GM12872 (cell line): ENCODE results near the gene COL23A1.

Experiments used
- TF ChIP-seq, protein P1 (sequence below): IDR thresholded peaks from 3 replicates; pipeline ENCODE4 v1.5.1; 2011; ENCODE audit warnings: low read depth, mild to moderate bottlenecking, low read length, moderate library complexity; ENCODE audit not compliant: insufficient read depth

COL23A1 gene

DNA sequence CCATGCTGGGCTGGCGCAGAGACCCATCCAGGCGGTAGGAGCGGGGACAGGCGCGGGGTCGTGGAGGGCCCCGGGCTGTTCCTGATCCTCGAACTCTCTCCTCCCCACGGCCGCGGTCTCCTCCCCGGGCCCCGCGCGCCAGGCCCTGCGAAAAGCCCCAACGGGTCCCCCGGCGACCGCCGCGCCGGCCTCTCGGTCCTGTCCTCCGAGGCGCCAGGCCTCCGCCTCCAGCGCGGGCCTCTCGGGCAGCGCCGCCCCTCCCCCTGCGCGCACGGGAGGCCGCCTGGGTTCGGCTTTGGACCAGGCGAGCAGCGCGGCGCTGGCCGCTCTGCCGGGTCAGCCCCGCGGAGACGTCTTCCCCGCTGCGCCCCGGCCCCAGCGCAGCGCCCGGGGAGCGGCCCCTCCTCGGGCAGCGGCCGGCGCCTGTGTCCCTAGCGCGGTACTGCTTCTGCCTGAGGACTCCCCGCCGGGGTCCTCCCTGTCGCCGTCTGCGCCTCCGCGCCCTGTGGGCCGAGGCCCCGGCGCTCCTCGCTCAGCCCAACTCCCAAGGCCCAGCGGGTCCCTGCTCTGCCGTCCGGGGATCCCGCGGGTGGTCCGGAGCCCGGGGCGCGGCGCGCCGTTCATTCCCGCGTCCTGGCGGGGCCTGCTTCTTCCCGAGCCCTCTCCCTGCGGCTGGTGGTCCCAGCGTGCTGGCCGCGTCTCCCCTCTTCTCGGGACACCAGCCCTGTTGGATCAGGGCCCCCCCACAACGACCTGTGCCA is 13.4 kb downstream of the COL23A1 start:
- TF ChIP-seq, protein P1, sequence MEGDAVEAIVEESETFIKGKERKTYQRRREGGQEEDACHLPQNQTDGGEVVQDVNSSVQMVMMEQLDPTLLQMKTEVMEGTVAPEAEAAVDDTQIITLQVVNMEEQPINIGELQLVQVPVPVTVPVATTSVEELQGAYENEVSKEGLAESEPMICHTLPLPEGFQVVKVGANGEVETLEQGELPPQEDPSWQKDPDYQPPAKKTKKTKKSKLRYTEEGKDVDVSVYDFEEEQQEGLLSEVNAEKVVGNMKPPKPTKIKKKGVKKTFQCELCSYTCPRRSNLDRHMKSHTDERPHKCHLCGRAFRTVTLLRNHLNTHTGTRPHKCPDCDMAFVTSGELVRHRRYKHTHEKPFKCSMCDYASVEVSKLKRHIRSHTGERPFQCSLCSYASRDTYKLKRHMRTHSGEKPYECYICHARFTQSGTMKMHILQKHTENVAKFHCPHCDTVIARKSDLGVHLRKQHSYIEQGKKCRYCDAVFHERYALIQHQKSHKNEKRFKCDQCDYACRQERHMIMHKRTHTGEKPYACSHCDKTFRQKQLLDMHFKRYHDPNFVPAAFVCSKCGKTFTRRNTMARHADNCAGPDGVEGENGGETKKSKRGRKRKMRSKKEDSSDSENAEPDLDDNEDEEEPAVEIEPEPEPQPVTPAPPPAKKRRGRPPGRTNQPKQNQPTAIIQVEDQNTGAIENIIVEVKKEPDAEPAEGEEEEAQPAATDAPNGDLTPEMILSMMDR: no peak

GRCh38 chr5:178573216-178573615 is 17.0 kb downstream of the COL23A1 start:
- TF ChIP-seq, protein P1: no peak

DNA sequence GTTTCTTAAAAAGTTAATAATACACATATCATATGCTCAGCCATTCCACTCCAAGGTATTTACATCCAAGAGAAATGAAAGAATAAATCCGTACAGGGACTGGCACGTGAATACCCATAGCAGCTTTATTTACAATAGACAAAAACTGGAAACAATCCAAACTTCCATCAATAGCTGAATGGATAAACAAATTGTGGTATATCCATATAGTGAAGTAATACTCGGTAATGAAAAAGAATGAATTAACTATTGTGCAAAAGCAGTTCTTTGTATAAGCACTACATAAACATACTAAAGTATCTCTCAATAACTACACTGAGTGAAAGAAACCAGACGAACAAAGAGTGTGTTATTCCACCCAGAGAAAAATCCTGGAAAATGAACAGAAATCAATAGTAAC is 17.6 kb downstream of the COL23A1 start:
- TF ChIP-seq, protein P1: no peak

- TF ChIP-seq, protein P1: no peak
Observed at GRCh38 chr5:178569485-178569884, 20.7 kb downstream of the COL23A1 start.

DNA sequence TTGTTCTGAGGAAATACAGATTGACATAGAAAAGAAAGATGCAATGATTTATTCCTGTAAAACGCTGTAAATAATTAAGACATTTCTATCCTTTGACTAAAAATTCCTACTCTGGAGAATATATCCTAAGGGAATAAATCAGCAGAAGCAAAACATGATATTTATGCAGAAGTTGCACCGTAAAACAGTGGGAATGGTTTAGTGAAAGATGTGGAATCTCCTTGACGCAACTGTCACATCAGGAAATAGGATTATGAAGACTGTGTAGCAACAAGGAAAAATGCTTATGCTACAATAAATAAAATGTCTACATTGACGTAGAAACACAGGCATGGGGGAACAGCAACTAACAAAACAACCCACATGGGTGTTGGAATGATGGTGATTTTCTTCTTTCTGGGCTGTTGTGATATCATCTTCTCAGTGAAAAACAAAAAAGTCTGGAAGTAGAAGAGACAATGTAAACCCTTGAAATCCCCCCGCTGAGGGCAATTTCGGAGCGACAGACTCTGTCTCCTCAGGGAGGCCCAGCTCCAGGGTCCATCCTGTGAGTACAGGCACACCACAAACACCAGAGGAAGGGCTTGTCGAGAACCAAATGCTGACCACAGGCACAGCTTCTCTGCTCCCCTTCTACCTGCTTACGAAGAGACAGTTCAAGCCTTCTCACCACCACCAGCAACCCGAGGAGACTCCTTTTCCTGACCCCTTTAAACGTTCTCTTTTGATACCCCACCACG is 25.2 kb downstream of the COL23A1 start:
- TF ChIP-seq, protein P1: no peak

GRCh38 chr5:178564397-178564796 is 25.8 kb downstream of the COL23A1 start:
- TF ChIP-seq, protein P1: no peak

GRCh38 chr5:178563621-178564020 is 26.6 kb downstream of the COL23A1 start:
- TF ChIP-seq, protein P1: no peak
